ENCODE results near the gene SEC23A. TPM values are rescaled to one million over a fixed set of nuclear protein-coding genes. Genes with fewer than 3 reads are reported as not detected.
"Not testable (repeated sequence)": the region's sequence is repeated elsewhere in the genome, so short reads cannot be mapped to it uniquely, and the experiment has no call there.

SEC23A gene
- 63.5 and 65.8 TPM in 2 replicates for total RNA-seq

GRCh38 chr14:39102969-39103957 is at the start of gene SEC23A:
Gene SEC23A, minus strand, starts transcription at chr14:39103235. Its CDS starts 7,117 bp downstream, at chr14:39096118.
- H3K27me3 Mint-ChIP-seq = no peaks in the 10 kb centered on the region
- peak within 1 kb of the TSS; percentile 99 for H3K27ac Mint-ChIP-seq
- H3K9me3 Mint-ChIP-seq = no peaks in the 10 kb centered on the region
- H3K4me3 Mint-ChIP-seq = peak within 1 kb of the TSS; percentile 98
- peak; percentile 96 for DNase-seq
- peaks cover 32% of the 10 kb centered on the region for H3K4me1 Mint-ChIP-seq
- intact Hi-C loops (cut with micrococcal nuclease) = loop anchor here (1.0 to 2.0 kb wide), 4 partner anchors 11 to 330 kb away; partner anchors contain the start of genes FBXO33, GEMIN2 and PNN
- peaks cover 12% of the 10 kb centered on the region for H3K36me3 Mint-ChIP-seq (ENCODE audit: low read depth)

- no peak overlapping the region for H3K4me3 Mint-ChIP-seq
- H3K27ac Mint-ChIP-seq = no peak overlapping the region
- H3K4me1 Mint-ChIP-seq = peaks cover 1% of the 10 kb centered on the region
- intact Hi-C loops (cut with micrococcal nuclease) = no loop called here
- no peak for DNase-seq
- H3K27me3 Mint-ChIP-seq = no peaks in the 10 kb centered on the region
- H3K36me3 Mint-ChIP-seq (ENCODE audit: low read depth) = peaks cover 44% of the 10 kb centered on the region
- H3K9me3 Mint-ChIP-seq = no peaks in the 10 kb centered on the region
Observed at GRCh38 chr14:39145266-39145966, 42.4 kb upstream of the SEC23A start.

DNA sequence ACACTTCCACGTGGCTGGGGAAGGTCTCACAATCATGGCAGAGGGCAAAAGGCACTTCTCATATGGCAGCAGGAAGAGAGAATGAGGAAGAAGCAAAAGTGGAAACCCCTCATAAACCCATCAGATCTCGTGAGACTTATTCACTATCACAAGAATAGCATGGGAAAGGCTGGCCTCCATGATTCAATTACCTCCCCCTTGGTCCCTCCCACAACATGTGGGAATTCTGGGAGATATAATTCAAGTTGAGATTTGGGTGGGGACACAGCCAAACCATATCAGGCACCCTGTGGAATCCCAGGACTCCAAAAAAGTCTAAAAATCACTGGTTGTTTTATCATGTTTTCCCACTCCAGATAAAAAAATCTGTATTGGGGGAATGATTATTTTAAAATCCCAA is 40.2 kb upstream of the SEC23A start:
- H3K27me3 Mint-ChIP-seq; H3K27ac Mint-ChIP-seq; intact Hi-C loops (cut with micrococcal nuclease); H3K9me3 Mint-ChIP-seq; H3K4me1 Mint-ChIP-seq; DNase-seq; H3K4me3 Mint-ChIP-seq: not testable (repeated sequence)
- peaks cover 53% of the 10 kb centered on the region for H3K36me3 Mint-ChIP-seq (ENCODE audit: low read depth)

- peaks cover 52% of the 10 kb centered on the region for H3K36me3 Mint-ChIP-seq (ENCODE audit: low read depth)
Observed at GRCh38 chr14:39141623-39142022, 38.6 kb upstream of the SEC23A start.

DNA sequence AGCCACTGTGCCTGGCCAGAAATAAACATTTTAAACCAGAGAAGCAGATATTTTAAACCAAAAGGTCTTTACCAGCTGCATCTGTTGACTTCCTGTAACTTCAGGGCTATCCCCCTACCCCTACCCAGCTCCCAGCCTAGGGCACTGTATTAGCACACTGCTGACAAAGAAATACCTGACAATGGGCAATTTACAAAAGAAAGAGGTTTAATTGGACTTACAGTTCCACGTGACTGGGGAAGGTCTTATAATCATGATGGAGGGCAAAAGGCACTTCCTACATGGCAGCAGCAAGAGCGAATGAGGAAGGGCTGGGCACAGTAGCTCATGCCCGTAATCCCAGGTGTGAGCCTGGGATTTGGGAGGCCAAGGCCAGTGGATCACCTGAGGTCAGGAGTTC is 37.1 kb upstream of the SEC23A start:
- Mint-ChIP-seq H3K27ac (no peak overlapping the region), H3K36me3 (ENCODE audit: low read depth) (peaks cover 56% of the 10 kb centered on the region), H3K27me3 (no peaks in the 10 kb centered on the region), H3K9me3 (no peaks in the 10 kb centered on the region), H3K4me1 (peaks cover 2% of the 10 kb centered on the region), H3K4me3 (no peak overlapping the region)
- intact Hi-C loops (cut with micrococcal nuclease) = no loop called here
- DNase-seq = no peak

More at GRCh38 chr14:39141623-39142022, 38.6 kb upstream of the SEC23A start:
- H3K27me3 Mint-ChIP-seq; DNase-seq; H3K9me3 Mint-ChIP-seq; H3K27ac Mint-ChIP-seq; intact Hi-C loops (cut with micrococcal nuclease); H3K4me1 Mint-ChIP-seq; H3K4me3 Mint-ChIP-seq: not testable (repeated sequence)

GRCh38 chr14:39138440-39138839 is 35.4 kb upstream of the SEC23A start:
- no peak for DNase-seq
- Mint-ChIP-seq H3K4me3 (no peak overlapping the region), H3K9me3 (no peaks in the 10 kb centered on the region), H3K4me1 (peaks cover 2% of the 10 kb centered on the region), H3K27me3 (no peaks in the 10 kb centered on the region), H3K27ac (no peak overlapping the region), H3K36me3 (ENCODE audit: low read depth) (peaks cover 64% of the 10 kb centered on the region)
- intact Hi-C loops (cut with micrococcal nuclease) = no loop called here

- H3K4me1 Mint-ChIP-seq; H3K4me3 Mint-ChIP-seq; DNase-seq; H3K9me3 Mint-ChIP-seq; intact Hi-C loops (cut with micrococcal nuclease); H3K27me3 Mint-ChIP-seq; H3K27ac Mint-ChIP-seq: not testable (repeated sequence)
- H3K36me3 Mint-ChIP-seq (ENCODE audit: low read depth) = peaks cover 63% of the 10 kb centered on the region
Observed at GRCh38 chr14:39137835-39138234, 34.8 kb upstream of the SEC23A start.

DNA sequence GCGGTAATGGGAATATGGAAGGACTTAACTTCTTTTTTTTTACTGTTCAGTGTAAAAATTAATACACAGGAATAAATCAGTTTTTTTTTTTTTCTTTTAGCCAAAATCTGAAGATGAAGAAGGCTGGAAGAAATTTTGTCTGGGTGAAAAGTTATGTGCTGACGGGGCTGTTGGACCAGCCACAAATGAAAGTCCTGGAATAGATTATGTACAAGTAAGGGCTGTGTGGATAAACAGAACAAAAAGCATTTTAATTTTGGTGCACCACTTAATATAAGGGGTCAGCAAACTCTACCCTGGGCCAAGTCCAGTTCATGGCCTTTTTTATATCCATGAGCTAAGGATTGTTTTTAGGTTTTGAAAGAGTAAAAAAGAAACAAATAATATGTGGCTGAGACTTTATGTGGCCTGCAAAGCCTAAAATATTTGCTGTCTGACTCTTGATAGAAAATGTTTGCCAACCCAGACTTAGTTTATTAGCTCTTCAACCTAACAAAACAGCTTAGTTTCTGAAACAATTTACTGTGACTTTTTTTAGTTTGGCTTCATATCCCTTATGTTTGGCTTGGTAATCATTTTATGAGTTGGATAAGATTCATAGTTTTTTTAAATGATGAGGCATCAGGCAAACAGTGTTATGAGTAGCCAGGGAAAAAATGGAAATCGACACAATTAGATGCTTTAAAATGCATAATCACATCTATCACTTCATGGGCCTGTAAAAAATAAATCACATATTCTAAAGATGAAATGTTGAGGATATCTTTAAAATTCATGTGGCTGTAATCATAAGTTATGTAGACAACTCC is 19.5 kb upstream of the SEC23A start:
- peaks cover 39% of the 10 kb centered on the region for H3K36me3 Mint-ChIP-seq (ENCODE audit: low read depth)
- no peak overlapping the region for H3K4me3 Mint-ChIP-seq
- intact Hi-C loops (cut with micrococcal nuclease) = no loop called here
- H3K27me3 Mint-ChIP-seq = no peaks in the 10 kb centered on the region
- no peak for DNase-seq
- no peak overlapping the region for H3K27ac Mint-ChIP-seq
- no peaks in the 10 kb centered on the region for H3K9me3 Mint-ChIP-seq
- no peaks in the 10 kb centered on the region for H3K4me1 Mint-ChIP-seq

DNA sequence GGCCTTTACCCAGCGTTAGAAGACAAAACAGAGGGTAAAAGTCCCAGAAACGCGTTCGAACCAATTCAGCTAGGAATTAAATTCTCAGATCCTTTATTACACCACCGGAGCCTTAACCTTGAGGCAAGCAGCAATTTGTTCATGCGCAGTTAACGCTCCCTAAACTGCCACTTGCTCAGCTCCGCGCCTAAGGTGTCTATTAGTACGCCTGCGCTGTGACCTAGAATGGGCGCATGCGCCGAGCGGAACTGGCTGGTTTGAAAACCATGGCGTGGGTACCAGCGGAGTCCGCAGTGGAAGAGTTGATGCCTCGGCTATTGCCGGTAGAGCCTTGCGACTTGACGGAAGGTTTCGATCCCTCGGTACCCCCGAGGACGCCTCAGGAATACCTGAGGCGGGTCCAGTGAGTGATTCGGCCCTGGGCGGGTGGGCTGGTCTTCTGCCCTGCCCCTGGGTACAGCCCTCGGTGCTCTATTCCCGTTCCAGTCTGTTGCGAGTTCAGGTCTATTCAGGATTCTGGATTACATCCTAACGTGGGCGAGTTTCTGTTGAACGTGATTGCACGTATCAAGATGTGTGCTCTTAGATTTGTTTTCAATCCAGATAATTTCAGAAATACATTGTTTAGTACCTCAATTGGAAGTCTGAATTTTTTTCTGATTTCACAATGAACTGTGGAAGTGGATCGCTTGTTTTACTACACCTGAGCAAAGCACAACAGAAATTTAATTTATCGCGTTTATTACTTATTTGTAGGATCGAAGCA is 11.2 kb upstream of the SEC23A start, which contains the start of gene GEMIN2:
Gene GEMIN2, plus strand, starts transcription at position 251 of the 766 bp plus-strand sequence. Its CDS starts 16 bp downstream, at position 267.
- no peaks in the 10 kb centered on the region for H3K27me3 Mint-ChIP-seq

DNA sequence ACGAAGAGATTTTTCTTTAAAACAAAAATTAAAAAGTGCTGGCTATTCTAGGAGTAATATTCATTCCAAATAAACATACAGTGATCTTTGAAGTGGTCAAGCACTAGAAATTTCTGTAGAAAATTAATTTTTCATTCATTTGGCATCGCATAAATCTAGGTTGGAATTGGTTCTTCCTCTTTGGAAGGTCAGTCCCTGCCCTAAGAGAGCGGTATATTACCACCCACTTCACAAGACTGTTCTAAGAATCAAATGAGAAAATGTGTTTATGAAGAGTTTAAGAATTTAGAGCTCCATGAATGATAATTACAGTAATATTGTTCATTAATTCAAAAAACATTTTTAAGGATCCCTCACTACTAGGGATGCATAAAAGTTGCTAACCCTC is 10.6 kb upstream of the SEC23A start:
- intact Hi-C loops (cut with micrococcal nuclease) = loop anchor here (1.0 to 2.0 kb wide), 4 partner anchors 10 to 319 kb away; partner anchors contain the start of genes FBXO33, PNN and SEC23A

More for the DNA sequence above, 11.2 kb upstream of the SEC23A start, which contains the start of gene GEMIN2:
- Mint-ChIP-seq H3K9me3 (no peaks in the 10 kb centered on the region), H3K4me1 (peaks cover 18% of the 10 kb centered on the region), H3K4me3 (peak within 1 kb of the TSS; percentile 98), H3K36me3 (ENCODE audit: low read depth) (peaks cover 17% of the 10 kb centered on the region), H3K27ac (peak within 1 kb of the TSS; percentile 97)
- DNase-seq = peak; percentile 98
- intact Hi-C loops (cut with micrococcal nuclease) = loop anchor here (1.0 to 2.0 kb wide), 4 partner anchors 11 to 318 kb away; partner anchors contain the start of genes FBXO33, PNN and SEC23A

GRCh38 chr14:39109893-39110715 is 7.1 kb upstream of the SEC23A start:
- Mint-ChIP-seq H3K36me3 (ENCODE audit: low read depth) (peaks cover 2% of the 10 kb centered on the region), H3K9me3 (no peaks in the 10 kb centered on the region)
- intact Hi-C loops (cut with micrococcal nuclease) = no loop called here

More for the DNA sequence above, 10.6 kb upstream of the SEC23A start:
- peaks cover 18% of the 10 kb centered on the region for H3K4me1 Mint-ChIP-seq
- no peaks in the 10 kb centered on the region for H3K27me3 Mint-ChIP-seq
- no peaks in the 10 kb centered on the region for H3K9me3 Mint-ChIP-seq
- no peak for DNase-seq
- peak overlapping the region; percentile 97 for H3K27ac Mint-ChIP-seq
- peaks cover 13% of the 10 kb centered on the region for H3K36me3 Mint-ChIP-seq (ENCODE audit: low read depth)
- H3K4me3 Mint-ChIP-seq = peak overlapping the region; percentile 98

GRCh38 chr14:39108791-39109190 is 5.8 kb upstream of the SEC23A start:
- H3K27ac Mint-ChIP-seq = no peak overlapping the region
- no peaks in the 10 kb centered on the region for H3K36me3 Mint-ChIP-seq (ENCODE audit: low read depth)
- peaks cover 16% of the 10 kb centered on the region for H3K4me1 Mint-ChIP-seq
- DNase-seq = no peak
- no peaks in the 10 kb centered on the region for H3K9me3 Mint-ChIP-seq
- H3K4me3 Mint-ChIP-seq = no peak overlapping the region
- intact Hi-C loops (cut with micrococcal nuclease) = no loop called here
- H3K27me3 Mint-ChIP-seq = no peaks in the 10 kb centered on the region

More at GRCh38 chr14:39109893-39110715, 7.1 kb upstream of the SEC23A start:
- peak; percentile 44 for DNase-seq
- Mint-ChIP-seq H3K4me3 (no peak overlapping the region), H3K27me3 (no peaks in the 10 kb centered on the region), H3K4me1 (peaks cover 12% of the 10 kb centered on the region), H3K27ac (no peak overlapping the region)
